Body of pancreas (tissue), 4 donors: ENCODE results near the gene MYOCD.

Source experiments
- CTCF ChIP-seq, 7 experiments: fragments of 450-650 bp in 4 of 7; fragments of 200-600 bp in 3 of 7; sonication (generic) in 3 of 7; IDR thresholded peaks; one replicate each; pipeline ENCODE4 v1.5.1; 2016 to 2019; ENCODE audit warnings: antibody characterized with exemption in 7 of 7
- POLR2A ChIP-seq, 3 donors: fragments of 450-650 bp; IDR thresholded peaks; one replicate each; pipeline ENCODE4 v1.6.1; 2016; ENCODE audit warnings: antibody characterized with exemption in 3 of 3, mild to moderate bottlenecking in 2 of 3

DNA sequence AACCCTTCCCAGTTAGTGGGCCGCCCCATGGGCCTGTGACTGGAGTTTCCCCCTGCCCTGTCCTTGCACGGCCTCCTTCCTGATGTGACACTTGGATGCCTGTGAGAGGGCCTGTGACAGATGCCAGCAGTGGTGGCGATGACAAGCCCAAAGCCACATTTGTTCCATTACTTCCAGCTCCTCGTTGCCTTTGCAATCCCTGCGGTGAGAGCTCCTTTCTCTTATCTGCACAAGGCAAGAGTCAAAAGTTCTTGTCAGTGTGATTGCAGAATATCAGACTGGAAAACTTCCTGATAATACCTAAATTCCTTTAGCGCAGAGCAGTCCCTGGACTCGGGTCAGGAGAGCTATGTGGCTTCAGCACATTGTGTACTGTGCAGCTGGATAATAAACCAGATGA lies 69.2 kb downstream of the MYOCD start:
- TF ChIP-seq CTCF (IDR thresholded peaks at IDR 0.05) (no peak), POLR2A (IDR thresholded peaks at IDR 0.05) (no peak)
